Neural crest cell (in vitro differentiated cells): Measurements from ENCODE around the gene MFSD2A. TPM values are rescaled to one million over a fixed set of nuclear protein-coding genes. Genes with fewer than 3 reads are reported as not detected.

Source experiments
- DNase-seq: peaks from one replicate; pipeline ENCODE4 v3.0.0; 2021; ENCODE audit warnings: low read depth, mixed read lengths, low spot score
- H3K27ac Mint-ChIP-seq: one replicate; pipeline ENCODE4 v1.8.0; 2021; ENCODE audit warnings: mild to moderate bottlenecking, mixed read lengths; ENCODE audit not compliant: unreplicated experiment
- H3K27me3 Mint-ChIP-seq: 2 replicates; pipeline ENCODE4 v1.8.0; 2021; ENCODE audit warnings: low read depth, mild to moderate bottlenecking, mixed read lengths
- H3K36me3 Mint-ChIP-seq: 2 replicates; pipeline ENCODE4 v1.8.0; 2021; ENCODE audit warnings: low read depth, mild to moderate bottlenecking, mixed read lengths
- H3K4me1 Mint-ChIP-seq: 2 replicates; pipeline ENCODE4 v1.8.0; 2021; ENCODE audit warnings: mixed read lengths
- H3K4me3 Mint-ChIP-seq: one replicate; pipeline ENCODE4 v1.8.0; 2021; ENCODE audit warnings: mild to moderate bottlenecking, mixed read lengths
- H3K9me3 Mint-ChIP-seq: 2 replicates; pipeline ENCODE4 v1.8.0; 2021; ENCODE audit warnings: mixed read lengths
- total RNA-seq: library from RNA; stranded (reverse); gene quantifications from 2 replicates; pipeline ENCODE4 v1.2.1, GENCODE V29; 2021
- TF ChIP-seq, protein P1 (sequence below): fragments of 200-600 bp; sonication (generic); conservative IDR thresholded peaks from 2 replicates; pipeline ENCODE4 v1.5.0; 2021; ENCODE audit warnings: antibody characterized with exemption, mild to moderate bottlenecking

Gene MFSD2A
- total RNA-seq, 1 donor from 2014 or later, result 20.9 TPM

DNA sequence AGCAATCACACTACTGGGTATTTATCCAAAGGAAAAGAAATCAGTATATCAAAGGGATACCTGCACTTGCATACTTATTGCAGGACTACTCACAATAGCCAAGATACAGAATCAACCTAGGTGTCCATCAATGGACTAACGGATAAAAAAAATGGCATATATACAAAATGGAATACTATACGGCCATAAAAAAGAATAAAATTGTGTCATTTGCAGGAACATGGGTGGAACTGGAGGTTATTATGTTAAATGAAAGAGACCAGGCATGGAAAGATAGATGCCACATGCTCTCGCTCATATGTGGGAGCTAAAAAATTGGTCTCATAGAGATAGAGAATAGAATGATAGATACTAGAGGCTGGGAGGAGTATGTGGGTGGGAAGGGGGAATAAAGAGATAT is 56.3 kb downstream of the MFSD2A start:
- Mint-ChIP-seq H3K27ac (no peak overlapping the region), H3K4me3 (no peak overlapping the region), H3K9me3 (peaks cover 6% of the 10 kb centered on the region), H3K4me1 (no peaks in the 10 kb centered on the region), H3K27me3 (peaks cover 7% of the 10 kb centered on the region), H3K36me3 (no peaks in the 10 kb centered on the region)
- TF ChIP-seq, protein P1, sequence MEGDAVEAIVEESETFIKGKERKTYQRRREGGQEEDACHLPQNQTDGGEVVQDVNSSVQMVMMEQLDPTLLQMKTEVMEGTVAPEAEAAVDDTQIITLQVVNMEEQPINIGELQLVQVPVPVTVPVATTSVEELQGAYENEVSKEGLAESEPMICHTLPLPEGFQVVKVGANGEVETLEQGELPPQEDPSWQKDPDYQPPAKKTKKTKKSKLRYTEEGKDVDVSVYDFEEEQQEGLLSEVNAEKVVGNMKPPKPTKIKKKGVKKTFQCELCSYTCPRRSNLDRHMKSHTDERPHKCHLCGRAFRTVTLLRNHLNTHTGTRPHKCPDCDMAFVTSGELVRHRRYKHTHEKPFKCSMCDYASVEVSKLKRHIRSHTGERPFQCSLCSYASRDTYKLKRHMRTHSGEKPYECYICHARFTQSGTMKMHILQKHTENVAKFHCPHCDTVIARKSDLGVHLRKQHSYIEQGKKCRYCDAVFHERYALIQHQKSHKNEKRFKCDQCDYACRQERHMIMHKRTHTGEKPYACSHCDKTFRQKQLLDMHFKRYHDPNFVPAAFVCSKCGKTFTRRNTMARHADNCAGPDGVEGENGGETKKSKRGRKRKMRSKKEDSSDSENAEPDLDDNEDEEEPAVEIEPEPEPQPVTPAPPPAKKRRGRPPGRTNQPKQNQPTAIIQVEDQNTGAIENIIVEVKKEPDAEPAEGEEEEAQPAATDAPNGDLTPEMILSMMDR, result no peak
- DNase-seq, result no peak

DNA sequence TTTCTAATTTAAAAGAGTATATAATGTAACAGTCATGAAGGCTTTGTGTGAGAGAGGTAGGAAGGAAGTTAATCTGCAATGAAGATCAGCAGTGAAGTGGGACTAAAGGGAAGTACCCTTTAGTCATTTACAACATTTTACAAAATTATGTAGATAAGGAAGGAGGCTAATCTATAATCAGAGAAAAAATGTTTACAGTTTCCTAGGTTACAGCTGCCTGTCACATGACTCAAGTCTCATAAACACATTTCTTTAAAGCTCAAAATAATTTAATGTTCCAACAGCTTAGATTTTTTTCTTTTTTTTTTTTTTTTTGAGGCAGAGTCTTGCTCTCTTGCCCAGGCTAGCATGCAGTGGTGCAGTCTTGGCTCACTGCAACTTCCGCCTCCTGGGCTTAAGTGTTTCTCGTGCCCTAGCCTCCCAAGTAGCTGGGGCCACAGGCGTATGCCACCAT is 59.3 kb downstream of the MFSD2A start:
- Mint-ChIP-seq H3K4me3 (no peak overlapping the region), H3K36me3 (no peaks in the 10 kb centered on the region), H3K9me3 (peaks cover 5% of the 10 kb centered on the region), H3K4me1 (no peaks in the 10 kb centered on the region), H3K27ac (no peak overlapping the region), H3K27me3 (peaks cover 14% of the 10 kb centered on the region)
- no peak for DNase-seq
- TF ChIP-seq, protein P1, result no peak

DNA sequence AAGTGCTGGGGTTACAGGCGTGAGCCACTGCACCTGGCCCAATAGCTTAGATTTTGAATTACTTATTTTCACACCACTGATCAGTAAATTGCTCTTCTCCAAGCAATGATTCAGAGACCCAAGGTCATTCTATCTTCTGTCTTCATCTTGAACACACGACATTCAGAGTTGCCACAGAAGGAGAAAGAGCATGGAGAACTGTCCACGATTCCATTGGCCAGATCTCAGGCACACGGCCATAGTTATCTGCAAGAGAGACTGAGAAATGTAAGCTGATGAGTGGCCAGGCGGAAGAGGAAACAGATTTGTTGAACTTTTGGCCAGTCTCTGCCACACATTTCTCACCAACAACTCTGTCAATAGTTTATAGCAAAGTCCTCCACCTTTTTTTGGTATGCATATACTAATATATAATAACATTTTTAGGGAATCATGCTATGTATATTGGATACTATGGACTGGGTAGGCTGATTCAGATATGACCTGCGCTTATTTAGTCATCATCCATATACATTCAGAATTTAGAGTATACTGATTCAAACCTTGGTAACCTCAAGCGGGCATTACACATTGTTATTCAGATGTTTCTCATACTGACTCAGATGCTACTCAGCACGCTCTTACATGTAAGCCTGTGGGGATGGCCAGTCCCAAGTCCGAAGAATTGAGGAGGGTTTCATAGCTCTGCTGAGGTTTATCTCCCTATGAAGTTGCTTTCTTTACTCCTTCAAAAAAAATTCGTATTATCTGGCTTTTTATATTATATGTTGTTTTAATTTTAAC is 60.1 kb downstream of the MFSD2A start:
- Mint-ChIP-seq H3K27ac (no peak overlapping the region), H3K9me3 (peaks cover 5% of the 10 kb centered on the region), H3K4me3 (no peak overlapping the region), H3K4me1 (no peaks in the 10 kb centered on the region), H3K36me3 (no peaks in the 10 kb centered on the region), H3K27me3 (peaks cover 14% of the 10 kb centered on the region)
- TF ChIP-seq, protein P1, result no peak
- no peak for DNase-seq

DNA sequence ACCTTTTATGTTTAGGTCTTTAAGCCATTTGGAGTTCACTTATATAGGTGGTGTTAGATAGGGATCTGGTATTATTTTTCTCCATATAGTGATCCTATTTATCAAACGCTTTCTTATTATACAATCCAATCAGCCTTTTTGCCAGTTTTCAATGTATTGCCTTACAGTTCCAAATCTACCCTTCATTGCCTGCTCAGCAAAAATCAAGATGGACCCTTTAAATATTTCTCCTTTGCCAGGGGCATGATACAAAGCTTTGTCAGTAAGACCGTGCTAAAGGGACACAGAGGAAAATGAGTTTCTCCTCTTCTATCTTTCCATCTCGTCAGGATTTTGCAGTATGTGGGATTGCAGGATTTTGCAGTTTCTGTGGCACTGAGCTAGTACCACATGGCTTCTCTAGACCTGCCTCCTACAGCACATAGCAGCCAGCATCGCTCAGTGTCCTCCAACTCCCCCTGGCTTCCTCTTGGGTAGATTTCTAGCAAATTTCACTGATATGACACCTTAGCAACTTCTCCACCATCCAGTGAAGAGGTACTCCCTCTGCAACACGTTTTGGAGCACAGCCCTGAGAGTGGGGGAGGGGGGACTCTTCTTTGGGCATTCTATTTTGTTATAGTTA is 63.1 kb downstream of the MFSD2A start:
- TF ChIP-seq, protein P1, result no peak
- Mint-ChIP-seq H3K36me3 (no peaks in the 10 kb centered on the region), H3K27me3 (peaks cover 13% of the 10 kb centered on the region), H3K4me1 (no peaks in the 10 kb centered on the region), H3K9me3 (no peaks in the 10 kb centered on the region), H3K27ac (no peak overlapping the region), H3K4me3 (no peak overlapping the region)
- DNase-seq, result no peak

Other genes with a start within 250 kb of the MFSD2A start
- gene PPIE, start 216.3 kb upstream of the MFSD2A start, total RNA-seq, result 51.3 and 56.2 TPM in 2 replicates
- gene OXCT2, start 183.8 kb upstream of the MFSD2A start, total RNA-seq, result 0.75 and 0.77 TPM in 2 replicates
- 1.2 and 1.4 TPM in 2 replicates for gene BMP8B, start 166.3 kb upstream of the MFSD2A start, total RNA-seq
- 35.4 and 35.9 TPM in 2 replicates for gene TRIT1, start 71.6 kb upstream of the MFSD2A start, total RNA-seq
- 23.0 and 25.8 TPM in 2 replicates for gene MYCL, start 53.2 kb upstream of the MFSD2A start, total RNA-seq
- 213 TPM in 2 replicates for gene CAP1, start 85.6 kb downstream of the MFSD2A start, total RNA-seq
- gene PPT1, start 142.1 kb downstream of the MFSD2A start, total RNA-seq, result 91.2 and 95.4 TPM in 2 replicates
- gene RLF, start 206.2 kb downstream of the MFSD2A start, total RNA-seq, result 24.0 and 26.5 TPM in 2 replicates